HS-5 (cell line): ENCODE data around the gene GALNT1.

Source experiments
- DNase-seq: peaks from one replicate; pipeline ENCODE4 v3.0.0-alpha.2; 2012; ENCODE audit warnings: low read depth

Gene GALNT1

GRCh38 chr18:35582899-35583558 lies 1.5 kb downstream of the GALNT1 start:
- DNase-seq, result no peak

- DNase-seq, result no peak
Observed at GRCh38 chr18:35584735-35585134, 3.2 kb downstream of the GALNT1 start.

- no peak for DNase-seq
Observed at GRCh38 chr18:35585608-35586007, 4.1 kb downstream of the GALNT1 start.

GRCh38 chr18:35588122-35588521 lies 6.6 kb downstream of the GALNT1 start:
- DNase-seq, result no peak

GRCh38 chr18:35588995-35589394 lies 7.5 kb downstream of the GALNT1 start:
- DNase-seq, result no peak

- no peak for DNase-seq
Observed at GRCh38 chr18:35589546-35589945, 8.0 kb downstream of the GALNT1 start.

GRCh38 chr18:35590935-35591334 lies 9.4 kb downstream of the GALNT1 start:
- DNase-seq, result no peak

GRCh38 chr18:35592298-35592697 lies 10.8 kb downstream of the GALNT1 start:
- no peak for DNase-seq

- DNase-seq, result no peak
Observed at GRCh38 chr18:35593859-35594258, 12.3 kb downstream of the GALNT1 start.

GRCh38 chr18:35597758-35598157 lies 16.2 kb downstream of the GALNT1 start:
- no peak for DNase-seq

GRCh38 chr18:35602193-35602820 lies 20.8 kb downstream of the GALNT1 start:
- DNase-seq, result no peak

GRCh38 chr18:35603008-35603407 lies 21.5 kb downstream of the GALNT1 start:
- no peak for DNase-seq

- DNase-seq, result no peak
Observed at GRCh38 chr18:35603528-35603927, 22.0 kb downstream of the GALNT1 start.

GRCh38 chr18:35604369-35604768 lies 22.8 kb downstream of the GALNT1 start:
- DNase-seq, result no peak

- no peak for DNase-seq
Observed at GRCh38 chr18:35605686-35606417, 24.3 kb downstream of the GALNT1 start.

GRCh38 chr18:35609236-35609635 lies 27.7 kb downstream of the GALNT1 start:
- no peak for DNase-seq

GRCh38 chr18:35610089-35610488 lies 28.5 kb downstream of the GALNT1 start:
- DNase-seq, result no peak

GRCh38 chr18:35610724-35611123 lies 29.2 kb downstream of the GALNT1 start:
- DNase-seq, result no peak

GRCh38 chr18:35611518-35611917 lies 30.0 kb downstream of the GALNT1 start:
- DNase-seq, result no peak

GRCh38 chr18:35616074-35616473 lies 34.5 kb downstream of the GALNT1 start:
- no peak for DNase-seq

GRCh38 chr18:35616664-35617423 lies 35.3 kb downstream of the GALNT1 start:
- DNase-seq, result no peak

- no peak for DNase-seq
Observed at GRCh38 chr18:35617865-35618264, 36.3 kb downstream of the GALNT1 start.

GRCh38 chr18:35618289-35618688 lies 36.7 kb downstream of the GALNT1 start:
- no peak for DNase-seq
